Measurements from ENCODE around the gene FOXD1. TPM values are rescaled to one million over a fixed set of nuclear protein-coding genes. Genes with fewer than 3 reads are reported as not detected.
"Not testable (repeated sequence)": the region's sequence is repeated elsewhere in the genome, so short reads cannot be mapped to it uniquely, and the experiment has no call there.

FOXD1 gene
- 0.76 TPM for polyA plus RNA-seq (ENCODE audit: insufficient read length)

DNA sequence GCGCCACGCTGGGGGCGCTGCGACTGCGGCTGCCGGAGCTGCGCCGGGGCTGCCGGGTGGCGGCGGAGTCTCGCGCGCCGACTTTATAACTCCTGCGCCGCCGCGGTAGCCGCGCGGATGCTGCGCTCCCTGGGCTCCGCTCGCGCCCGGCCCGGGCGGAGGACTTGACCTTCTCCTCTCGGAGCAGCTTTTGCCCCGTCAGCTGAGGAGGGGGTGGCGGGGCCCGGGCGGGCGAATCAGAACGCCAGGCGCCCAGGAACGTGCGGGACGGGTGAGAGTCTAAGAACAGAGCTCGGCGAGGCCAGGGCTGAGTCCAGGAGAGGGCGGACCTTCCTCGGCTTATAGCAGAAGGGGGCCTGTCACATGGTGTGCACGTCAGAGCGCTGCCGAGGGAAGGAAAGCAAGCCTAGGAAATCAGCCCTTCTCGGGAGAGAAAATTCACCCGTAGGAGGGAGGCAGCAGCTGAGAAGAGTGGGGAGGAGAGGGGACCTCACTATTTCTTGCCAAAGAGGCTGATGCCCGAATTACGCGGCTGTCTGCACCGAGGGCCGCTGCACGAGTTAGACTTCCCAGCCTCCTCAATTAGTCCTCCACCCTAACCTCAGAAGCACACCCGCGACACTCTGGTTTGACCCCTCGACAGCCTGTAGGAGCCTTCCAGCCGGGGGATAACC lies at the start of gene FOXD1:
Gene FOXD1 (minus strand): TSS at position 315 of the 674 bp plus-strand sequence. CDS start 415 bp downstream, outside the sequence.
- DNase-seq (ENCODE audit: low read depth), result peak; percentile 65

- no peak for DNase-seq (ENCODE audit: low read depth)
Measured at GRCh38 chr5:73497497-73498056, 49.0 kb upstream of the FOXD1 start.

DNA sequence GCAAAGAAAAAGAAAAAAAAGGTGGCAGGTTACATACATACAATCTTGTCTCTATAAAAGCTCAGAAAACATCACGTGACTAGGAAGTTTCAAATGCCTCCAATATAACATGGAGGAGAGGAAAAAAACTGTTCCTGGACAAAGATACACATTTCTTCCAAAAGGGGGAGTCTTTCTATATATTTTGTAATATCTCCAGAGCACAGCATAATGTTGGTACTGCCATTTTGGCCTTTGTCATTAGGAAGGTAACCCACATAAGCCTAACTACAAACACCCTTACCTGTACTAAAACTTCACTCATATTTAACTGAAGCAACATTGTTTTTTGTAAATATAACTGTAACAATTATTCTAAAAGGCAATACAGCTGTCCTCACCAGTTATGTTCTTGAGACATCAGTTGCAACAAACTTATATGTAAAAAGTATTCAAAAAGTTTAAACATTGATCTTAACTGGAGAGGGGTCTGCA lies 48.4 kb upstream of the FOXD1 start:
- DNase-seq (ENCODE audit: low read depth), result no peak

DNA sequence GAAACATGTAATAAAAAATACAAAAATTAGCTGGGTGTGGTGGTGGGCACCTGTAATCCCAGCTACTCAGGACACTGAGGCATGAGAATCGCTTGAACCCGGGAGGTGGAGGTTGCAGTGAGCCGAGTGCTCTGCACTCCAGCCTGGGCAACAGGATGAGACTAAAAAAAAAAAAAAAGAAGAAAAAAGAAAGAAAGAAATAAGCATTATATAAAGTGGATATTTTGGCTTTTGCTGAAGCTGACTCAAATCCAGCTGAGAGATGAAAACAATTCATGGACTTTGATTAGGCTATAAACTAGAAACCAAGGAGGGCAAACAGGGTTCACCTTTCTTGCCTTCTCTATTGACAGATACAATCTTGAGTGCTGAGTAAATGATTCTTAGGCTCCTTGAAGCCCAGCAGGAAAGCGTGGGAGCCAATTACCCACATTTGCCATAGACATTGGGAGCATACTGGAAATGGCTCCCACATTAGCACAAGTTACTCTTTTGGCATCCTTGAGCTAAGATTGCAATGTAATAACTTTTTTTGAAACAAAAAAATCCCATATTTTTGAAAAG lies 47.3 kb upstream of the FOXD1 start:
- DNase-seq (ENCODE audit: low read depth), result no peak

DNA sequence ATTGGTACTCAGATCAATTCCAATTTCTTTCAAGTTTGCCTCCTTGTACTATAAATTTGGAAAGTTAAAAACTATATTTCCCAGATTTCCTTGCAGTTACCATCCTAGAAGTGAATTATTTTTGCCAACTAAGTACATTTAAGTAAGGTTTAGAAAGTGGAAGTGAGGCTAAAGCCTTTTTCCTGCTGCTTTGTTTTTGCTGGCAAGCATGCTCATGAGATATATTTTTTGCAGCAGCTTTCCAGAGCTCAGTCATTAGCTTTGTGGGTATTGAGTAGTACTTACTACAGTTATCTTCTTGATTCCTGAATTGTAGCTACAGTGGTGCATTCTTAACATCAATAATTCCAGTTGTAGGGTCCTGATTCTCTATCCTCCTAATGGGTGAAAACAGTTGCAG lies 46.1 kb upstream of the FOXD1 start:
- no peak for DNase-seq (ENCODE audit: low read depth)

DNA sequence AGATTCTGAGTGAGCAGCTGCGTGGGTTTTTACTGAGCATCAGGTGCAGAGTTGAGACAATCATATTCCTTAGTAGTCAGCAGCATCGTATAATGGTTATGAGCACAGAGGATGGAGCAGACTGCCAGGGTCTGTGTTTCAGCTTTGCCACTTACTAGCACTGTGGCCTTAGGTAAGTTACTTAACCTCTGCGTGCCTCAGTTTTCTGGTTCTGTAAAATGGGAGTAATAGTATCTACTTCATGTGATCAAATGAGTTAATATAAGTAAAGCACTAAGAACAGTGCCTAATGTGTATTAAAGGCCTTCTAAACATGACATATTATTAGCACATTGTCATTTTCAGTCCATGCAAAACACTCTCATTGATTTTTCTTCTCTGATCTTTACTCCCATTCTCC lies 44.8 kb upstream of the FOXD1 start:
- DNase-seq (ENCODE audit: low read depth), result no peak

GRCh38 chr5:73491155-73491554 lies 42.6 kb upstream of the FOXD1 start:
- no peak for DNase-seq (ENCODE audit: low read depth)

DNA sequence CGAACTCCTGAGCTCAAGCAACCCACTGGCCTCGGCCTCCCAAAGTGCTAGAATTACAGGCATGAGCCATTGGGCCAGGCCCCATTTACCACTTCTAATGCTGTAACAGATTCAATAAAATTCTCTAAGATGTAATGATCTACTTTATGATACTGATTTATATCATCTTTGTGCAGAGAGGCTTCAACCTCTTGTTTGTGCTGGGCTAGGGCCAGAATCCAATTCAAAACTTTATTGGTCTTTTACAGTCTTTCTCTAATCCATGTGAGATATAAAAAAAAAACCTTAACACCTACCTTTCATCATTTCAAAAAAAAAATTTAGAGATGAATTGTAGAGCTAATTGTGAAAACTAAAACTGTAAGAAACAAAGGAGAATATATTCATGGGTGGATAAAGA lies 41.5 kb upstream of the FOXD1 start:
- DNase-seq (ENCODE audit: low read depth), result no peak

DNA sequence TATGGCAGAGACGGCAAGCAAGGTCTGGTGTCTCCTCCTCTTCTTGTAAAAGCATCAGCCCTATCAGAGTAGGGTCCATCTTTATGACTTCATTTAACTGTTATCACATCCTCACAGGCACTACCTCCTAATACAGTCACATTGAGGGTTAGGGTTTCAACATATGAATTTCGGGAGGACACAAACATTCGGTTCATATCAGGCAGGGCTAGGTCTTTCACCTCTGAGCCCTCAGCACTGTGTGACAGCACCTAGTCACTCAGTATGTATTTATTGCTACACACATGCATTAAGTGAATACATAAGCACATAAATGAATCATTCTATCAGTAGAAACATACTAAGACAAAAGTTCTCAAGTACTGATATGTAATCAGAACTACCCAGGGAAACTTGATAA lies 40.2 kb upstream of the FOXD1 start:
- DNase-seq (ENCODE audit: low read depth), result no peak

DNA sequence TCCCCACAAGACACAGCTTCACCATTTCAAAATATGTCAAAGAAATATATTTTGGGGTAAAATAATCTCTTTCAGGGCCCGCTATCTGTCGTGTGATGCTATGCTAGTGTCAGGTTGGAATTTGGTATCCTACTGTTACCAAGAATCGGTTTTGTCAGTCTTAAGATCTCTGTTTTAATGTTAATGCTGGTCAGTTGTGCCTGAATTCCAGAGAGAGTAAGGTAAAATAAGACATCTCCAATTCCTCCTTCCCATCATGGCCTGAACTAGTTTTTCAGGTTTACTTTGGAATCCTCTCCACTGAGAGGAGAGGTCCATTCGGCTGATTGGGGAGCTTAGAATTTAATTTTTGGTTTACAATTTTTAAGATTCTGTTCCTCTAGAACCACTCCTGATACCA lies 39.2 kb upstream of the FOXD1 start:
- DNase-seq (ENCODE audit: low read depth), result no peak

DNA sequence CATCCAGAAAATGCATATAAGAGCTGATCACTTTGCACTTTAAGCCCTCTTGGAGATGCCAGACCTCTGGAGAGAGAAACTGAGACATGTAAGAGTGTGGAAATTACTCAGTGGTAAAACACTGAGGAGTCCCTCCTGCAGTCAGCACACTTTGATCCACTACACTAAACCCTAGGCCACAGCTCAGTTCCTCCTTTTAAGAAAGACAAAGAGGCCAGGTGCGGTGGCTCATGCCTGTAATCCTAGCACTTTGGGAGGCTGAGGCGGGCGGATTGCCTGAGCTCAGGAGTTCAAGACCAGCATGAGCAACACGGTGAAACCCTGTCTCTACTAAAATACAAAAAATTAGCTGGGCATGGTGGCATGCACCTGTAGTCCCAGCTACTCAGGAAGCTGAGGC lies 38.7 kb upstream of the FOXD1 start:
- DNase-seq (ENCODE audit: low read depth), result not testable (repeated sequence)

DNA sequence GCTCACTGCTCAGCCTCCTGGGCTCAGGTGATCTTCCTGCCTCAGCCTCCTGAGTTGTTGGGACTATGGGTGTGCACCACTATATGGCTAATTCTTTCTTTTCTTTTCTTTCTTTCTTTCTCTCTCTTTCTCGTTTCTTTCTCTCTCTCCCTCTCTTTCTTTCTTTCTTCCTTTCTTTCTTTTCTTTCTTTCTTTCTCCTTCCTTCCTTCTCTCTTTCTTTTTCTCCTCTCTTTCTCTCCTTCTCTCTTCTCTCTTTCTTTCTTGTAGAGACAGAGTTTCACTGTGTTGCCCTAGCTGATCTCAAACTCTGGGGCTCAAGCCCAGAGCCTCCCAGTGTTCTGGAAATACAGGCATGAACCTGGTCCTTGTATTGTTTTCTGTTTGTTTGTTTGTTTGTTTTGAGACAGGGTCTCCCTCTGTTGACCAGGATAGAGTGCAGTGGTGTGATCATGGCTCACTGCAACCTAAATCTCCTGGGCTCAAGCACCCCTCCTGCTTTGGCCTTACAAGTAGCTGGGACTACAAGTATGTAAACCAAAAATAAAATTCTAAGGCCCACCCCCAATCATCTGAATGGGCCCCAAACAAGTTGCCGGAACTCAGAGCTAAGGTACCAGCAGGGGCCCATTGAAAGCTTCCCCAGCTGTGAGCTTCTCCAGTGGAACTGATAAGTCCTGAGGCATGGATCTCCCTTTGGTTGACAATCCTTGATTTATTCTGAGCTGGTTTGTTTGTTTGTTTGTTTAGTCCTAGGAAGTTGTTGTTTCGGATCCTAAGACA lies 37.7 kb upstream of the FOXD1 start:
- DNase-seq (ENCODE audit: low read depth), result no peak

DNA sequence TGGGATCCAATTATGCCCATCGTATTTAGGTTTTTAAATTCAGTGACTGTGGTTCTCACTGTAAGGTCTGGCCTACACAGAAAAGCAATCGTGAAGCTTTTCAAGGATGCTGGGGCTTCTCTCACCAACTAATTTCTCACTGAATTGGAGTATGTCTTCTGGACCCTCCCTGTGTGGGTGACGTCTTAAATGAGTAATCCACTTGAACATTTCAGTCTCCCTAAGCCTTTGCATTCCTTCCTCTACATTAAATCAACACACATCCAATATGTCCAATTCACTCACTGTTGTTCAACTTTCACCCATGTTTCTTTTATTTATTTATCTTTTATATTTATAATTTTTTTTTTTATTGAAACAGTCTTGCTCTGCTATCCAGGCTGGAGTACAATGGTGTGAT lies 37.1 kb upstream of the FOXD1 start:
- no peak for DNase-seq (ENCODE audit: low read depth)

DNA sequence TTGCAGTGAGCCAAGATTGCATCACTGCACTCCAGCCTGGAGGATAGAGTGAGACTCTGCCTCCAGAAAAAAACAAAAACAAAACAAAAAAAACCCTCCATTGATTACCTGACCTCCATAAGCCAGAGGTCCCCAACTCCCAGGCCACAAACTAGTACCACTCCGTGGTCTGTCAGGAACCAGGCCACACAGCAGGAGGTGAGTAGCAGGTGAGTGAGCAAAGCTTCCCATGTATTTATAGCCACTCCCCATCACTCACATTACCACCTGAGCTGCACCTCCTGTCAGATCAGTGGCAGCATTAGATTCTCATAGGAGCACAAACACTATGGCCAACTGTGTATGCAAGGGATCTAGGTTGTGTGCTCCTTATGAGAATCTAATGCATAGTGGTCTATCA lies 35.9 kb upstream of the FOXD1 start:
- no peak for DNase-seq (ENCODE audit: low read depth)

- DNase-seq (ENCODE audit: low read depth), result no peak
Measured at GRCh38 chr5:73483676-73484075, 35.1 kb upstream of the FOXD1 start.

DNA sequence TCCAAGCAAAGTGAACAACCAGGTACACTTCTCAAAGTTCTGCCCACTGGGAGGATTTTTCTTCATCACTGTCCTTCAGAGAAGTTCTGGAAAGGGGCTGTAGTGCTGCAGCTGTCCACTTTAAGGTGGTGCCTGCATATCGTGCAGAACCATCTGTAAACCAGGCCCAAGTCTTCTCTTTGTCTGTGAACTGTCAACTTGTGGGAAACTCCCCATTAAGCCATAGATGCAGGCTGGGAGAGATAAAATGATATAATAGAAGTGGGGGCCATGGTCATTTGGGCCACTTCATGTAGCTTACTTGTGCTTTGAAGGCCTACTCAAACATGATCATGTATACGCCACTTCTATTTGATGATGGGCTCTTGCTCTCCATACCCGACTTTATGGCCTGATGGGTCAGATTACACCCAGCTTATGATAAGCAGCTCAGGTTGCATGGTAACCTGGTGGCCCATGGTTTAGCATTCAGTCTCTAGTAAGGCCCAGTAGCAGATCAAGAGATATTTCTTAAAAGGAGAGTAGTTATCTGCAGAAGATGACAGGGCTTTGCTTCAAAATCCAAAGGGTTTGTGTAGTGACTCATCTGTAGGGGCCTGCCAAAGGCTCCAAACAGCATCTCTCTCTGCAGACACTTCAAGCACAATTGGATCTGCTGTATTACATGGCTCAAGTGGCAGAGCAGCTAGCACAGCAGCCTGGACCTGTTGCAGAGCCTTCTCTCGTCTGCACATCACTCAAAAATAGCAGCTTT lies 34.0 kb upstream of the FOXD1 start:
- DNase-seq (ENCODE audit: low read depth), result no peak

DNA sequence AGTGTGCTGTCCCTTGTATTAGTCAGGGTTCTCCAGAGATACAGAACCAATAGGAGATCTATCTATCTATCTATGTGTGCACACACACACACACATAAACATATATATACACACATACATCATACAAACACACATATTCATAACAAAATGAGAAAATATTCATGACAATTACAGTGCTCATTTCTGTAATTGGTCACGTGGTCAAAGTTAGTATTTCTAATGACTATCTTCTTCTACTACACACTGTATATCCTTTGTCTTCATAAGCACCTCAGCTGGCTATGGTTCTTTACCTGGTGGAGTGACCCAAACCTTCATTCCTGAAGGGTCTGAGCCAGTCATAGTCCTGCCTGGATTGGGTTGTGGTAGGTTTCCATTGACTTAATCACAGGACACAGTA lies 31.9 kb upstream of the FOXD1 start:
- no peak for DNase-seq (ENCODE audit: low read depth)

DNA sequence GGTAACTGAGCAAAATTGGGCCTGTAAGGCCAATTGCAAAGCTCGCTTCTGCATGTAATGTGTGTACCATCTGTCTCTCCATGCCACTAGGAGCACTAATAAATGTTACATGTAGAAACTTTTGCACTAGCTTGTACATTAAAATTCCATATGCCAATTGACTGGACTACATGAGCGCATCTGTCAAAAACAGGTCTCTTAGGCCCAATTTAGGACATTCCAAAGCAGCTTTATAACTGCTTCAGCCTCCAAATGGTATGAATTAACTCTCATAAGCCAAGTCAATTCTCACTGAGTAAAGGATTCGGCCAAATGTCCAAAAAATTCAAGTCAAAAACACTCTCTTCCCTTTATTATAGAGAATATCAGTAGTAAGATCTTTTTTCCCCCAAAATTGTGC lies 23.5 kb upstream of the FOXD1 start:
- no peak for DNase-seq (ENCODE audit: low read depth)

DNA sequence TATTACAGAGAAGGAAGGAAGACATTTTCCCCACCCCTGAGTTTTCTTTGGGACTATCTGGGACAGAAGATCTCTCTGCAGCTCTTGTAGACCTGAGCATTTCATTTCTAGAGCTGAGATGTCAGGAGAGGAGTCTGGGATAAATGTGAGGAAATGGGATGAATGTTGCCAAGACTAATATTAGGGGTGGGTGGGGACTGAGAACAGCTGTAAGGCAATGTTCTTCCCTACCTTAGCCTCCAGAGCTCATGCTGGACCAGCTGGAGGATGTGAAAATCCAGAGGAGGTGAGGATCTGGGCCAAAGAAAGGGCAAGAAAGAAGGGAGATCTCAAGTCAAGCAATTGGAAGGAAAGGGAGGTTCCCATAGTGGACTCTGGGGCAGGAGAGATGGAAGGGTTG lies 23.1 kb upstream of the FOXD1 start:
- peak; percentile 69 for DNase-seq (ENCODE audit: low read depth)

DNA sequence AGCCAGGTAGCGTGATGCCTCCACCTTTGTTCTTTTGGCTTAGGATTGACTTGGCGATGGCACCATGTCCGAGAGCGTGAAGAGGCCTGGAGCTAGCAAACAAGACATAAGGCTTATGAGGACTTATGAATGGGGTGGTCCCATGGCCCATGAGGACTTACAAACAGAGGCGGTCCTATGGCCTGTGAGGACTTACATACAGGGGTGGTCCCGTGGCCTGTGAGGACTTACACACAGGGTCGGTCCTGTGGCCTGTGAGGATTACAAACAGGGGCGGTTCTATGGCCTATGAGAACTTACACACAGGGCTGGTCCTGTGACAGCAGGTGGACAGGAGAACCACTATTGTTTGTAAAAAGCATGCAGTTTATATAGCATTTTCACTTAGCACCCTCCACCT lies 21.3 kb upstream of the FOXD1 start:
- DNase-seq (ENCODE audit: low read depth), result no peak

GRCh38 chr5:73468638-73469037 lies 20.1 kb upstream of the FOXD1 start:
- not testable (repeated sequence) for DNase-seq (ENCODE audit: low read depth)

Data from forelimb muscle (tissue), 1 donor.